Gastroesophageal sphincter (tissue), 4 donors: ENCODE data around the gene SMARCB1. TPM values are rescaled to one million over a fixed set of nuclear protein-coding genes. Genes with fewer than 3 reads are reported as not detected.

Source experiments
- ATAC-seq: fragments of 150-250 bp; one replicate; pipeline ENCODE4 v1.9.1; 2016; ENCODE audit warnings: mild to moderate bottlenecking, moderate library complexity
- H3K27ac ChIP-seq, 4 donors: fragments of 200-600 bp; sonication (generic) in 3 of 4; 1 replicate in 3 of 4; 2 replicates in 1 of 4; pipeline ENCODE4 v1.5.1; 2016 to 2019
- H3K27me3 ChIP-seq: fragments of 200-600 bp; sonication (generic); one replicate; pipeline ENCODE4 v1.5.1; 2019
- H3K36me3 ChIP-seq, 2 donors: fragments of 200-600 bp; sonication (generic); one replicate each; pipeline ENCODE4 v1.5.1; 2019; ENCODE audit warnings: control low read depth in 1 of 2
- H3K4me1 ChIP-seq, 3 donors: fragments of 200-600 bp; sonication (generic); 1 replicate in 2 of 3; 2 replicates in 1 of 3; pipeline ENCODE4 v1.5.1; 2016 to 2019; ENCODE audit warnings: control low read depth in 2 of 3
- H3K4me3 ChIP-seq, 2 donors: fragments of 200-600 bp; sonication (generic); one replicate each; pipeline ENCODE4 v1.5.1; 2019; ENCODE audit warnings: mild to moderate bottlenecking in 1 of 2, moderate library complexity in 1 of 2
- H3K9me3 ChIP-seq, 3 donors: fragments of 200-600 bp; sonication (generic); one replicate each; pipeline ENCODE4 v1.5.1; 2017 to 2019; ENCODE audit warnings: control low read depth in 2 of 3
- CTCF ChIP-seq, 4 experiments: fragments of 200-600 bp in 2 of 4; fragments of 450-650 bp in 2 of 4; sonication (generic) in 1 of 4; IDR thresholded peaks; one replicate each; pipeline ENCODE4 v1.5.1; 2017 to 2019; ENCODE audit warnings: antibody characterized with exemption in 4 of 4, mild to moderate bottlenecking in 2 of 4, moderate library complexity in 2 of 4
- EP300 ChIP-seq: sonication (generic); formaldehyde crosslinking; IDR thresholded peaks from one replicate; pipeline ENCODE4 v1.6.1; 2017; ENCODE audit warnings: antibody characterized with exemption, mild to moderate bottlenecking
- POLR2A ChIP-seq, 2 donors: fragments of 450-650 bp; IDR thresholded peaks; one replicate each; pipeline ENCODE4 v1.6.1; 2017; ENCODE audit warnings: antibody characterized with exemption in 2 of 2, mild to moderate bottlenecking in 2 of 2, moderate library complexity in 1 of 2
- POLR2AphosphoS5 ChIP-seq: sonication (generic); formaldehyde crosslinking; IDR thresholded peaks from one replicate; pipeline ENCODE4 v1.6.1; 2017; ENCODE audit warnings: antibody characterized with exemption
- WGBS, 2 donors: methylation state at CpG; one replicate each; pipeline ENCODE4 v1.1.5; 2018; ENCODE audit warnings: low coverage in 1 of 2; 5-methylcytosine and 5-hydroxymethylcytosine counted together
- total RNA-seq, 4 donors: library from RNA; depleted of rRNA; stranded (reverse); fragments of >200 nt; gene quantifications; one replicate each; pipeline ENCODE4 v1.1.0, GENCODE V29; 2016

The SMARCB1 gene
- total RNA-seq, 4 donors from 2014 or later, result 27.9 to 58.8 (median 32.7) TPM

- H3K9me3 ChIP-seq, result no peaks in the 10 kb centered on the region
- no peak overlapping the region for H3K4me3 ChIP-seq
- ATAC-seq, result no peak
- no peak overlapping the region for H3K27ac ChIP-seq
- WGBS, 2 donors, result 75% methylated on average over 4 of the region's 6 CpGs; no CpG with 5 or more reads in 1 of the 2 donors
- TF ChIP-seq EP300, result no peak
- no peak for TF ChIP-seq POLR2AphosphoS5
- TF ChIP-seq CTCF (IDR thresholded peaks at IDR 0.05), result no peak
- no peak for TF ChIP-seq POLR2A (IDR thresholded peaks at IDR 0.05)
- H3K4me1 ChIP-seq, result no peaks in the 10 kb centered on the region
- H3K36me3 ChIP-seq, result peaks cover 0 to 99% of the 10 kb centered on the region in 2 donors
- H3K27me3 ChIP-seq, result no peaks in the 10 kb centered on the region
Observed at GRCh38 chr22:23822101-23822671, 35.4 kb downstream of the SMARCB1 start.

DNA sequence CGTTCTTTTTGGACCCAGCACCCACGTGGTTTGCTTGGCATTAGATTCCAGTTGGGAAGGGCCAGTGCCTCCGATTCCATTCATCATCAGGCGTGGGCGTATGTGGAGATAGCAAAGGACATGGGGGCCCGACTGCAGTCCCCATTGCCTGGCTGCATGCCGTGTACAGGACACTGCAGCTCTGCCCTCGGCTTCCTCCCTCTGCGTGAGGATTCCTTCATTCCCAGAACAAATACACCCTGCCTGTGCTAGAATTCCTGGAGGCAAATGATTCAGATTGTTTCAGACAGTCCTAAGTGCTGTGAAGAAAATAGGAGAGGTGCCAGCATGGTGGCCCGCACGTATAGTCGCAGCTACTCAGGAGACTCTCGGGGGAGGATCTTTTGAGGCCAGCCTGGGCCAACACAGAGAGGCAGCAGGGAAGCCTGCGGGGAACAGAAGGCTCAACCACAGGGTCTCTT, 36.6 kb downstream of the SMARCB1 start:
- Histone ChIP-seq H3K4me3 (no peak overlapping the region), H3K4me1 (no peaks in the 10 kb centered on the region), H3K27me3 (no peaks in the 10 kb centered on the region), H3K36me3 (peaks cover 0 to 99% of the 10 kb centered on the region in 2 donors), H3K9me3 (no peaks in the 10 kb centered on the region), H3K27ac (no peak overlapping the region)
- WGBS, 2 donors, result 51 to 100% methylated on average over 1 to 8 of the region's 14 CpGs
- TF ChIP-seq POLR2A (IDR thresholded peaks at IDR 0.05) (no peak), POLR2AphosphoS5 (no peak), EP300 (no peak), CTCF (IDR thresholded peaks at IDR 0.05) (no peak)
- no peak for ATAC-seq

DNA sequence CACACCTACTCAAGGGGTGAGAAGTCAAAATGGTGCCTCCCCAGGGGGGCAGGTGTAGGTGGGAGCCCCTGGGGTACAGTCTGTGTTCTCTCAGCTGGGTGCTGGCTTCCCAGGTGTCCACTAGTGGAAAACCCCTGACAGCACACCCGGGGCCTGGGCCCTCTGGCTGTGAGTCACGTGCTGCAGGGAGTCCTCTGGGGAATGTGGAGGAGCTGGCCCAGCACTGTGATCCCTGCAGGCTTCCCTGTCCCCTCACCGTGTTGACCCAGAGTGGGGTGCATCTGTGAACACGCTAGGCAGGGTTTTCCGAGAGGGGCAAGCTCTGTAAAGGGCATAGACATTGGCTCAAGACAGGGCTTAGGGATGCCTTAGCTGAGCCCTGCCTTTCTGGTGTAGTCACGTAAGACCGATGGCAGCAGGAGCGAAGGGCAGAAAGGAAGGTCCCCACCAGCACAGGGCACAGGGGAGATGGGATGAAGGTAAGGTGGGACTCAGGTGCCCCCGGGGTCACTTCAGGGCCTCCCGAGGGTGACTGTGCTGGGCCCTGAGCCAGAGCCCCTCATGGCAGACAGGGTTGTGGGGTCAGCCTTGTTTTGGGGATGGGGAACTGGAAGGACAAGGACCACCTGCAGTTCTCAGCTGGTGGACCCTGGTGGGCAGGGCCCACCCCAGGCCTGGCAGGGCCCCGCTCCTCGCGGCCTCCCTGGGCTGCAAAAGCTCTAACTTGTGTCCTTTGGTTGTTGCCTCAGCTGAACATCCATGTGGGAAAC, 37.9 kb downstream of the SMARCB1 start:
- Histone ChIP-seq H3K4me1 (no peaks in the 10 kb centered on the region), H3K27ac (no peak overlapping the region), H3K36me3 (peaks cover 0 to 99% of the 10 kb centered on the region in 2 donors), H3K27me3 (no peaks in the 10 kb centered on the region), H3K9me3 (no peaks in the 10 kb centered on the region), H3K4me3 (no peak overlapping the region)
- no peak for ATAC-seq
- TF ChIP-seq EP300 (no peak), POLR2A (IDR thresholded peaks at IDR 0.05) (no peak), POLR2AphosphoS5 (no peak), CTCF (IDR thresholded peaks at IDR 0.05) (no peak)
- WGBS, 2 donors, result 83% methylated on average over 2 of the region's 13 CpGs; no CpG with 5 or more reads in 1 of the 2 donors

DNA sequence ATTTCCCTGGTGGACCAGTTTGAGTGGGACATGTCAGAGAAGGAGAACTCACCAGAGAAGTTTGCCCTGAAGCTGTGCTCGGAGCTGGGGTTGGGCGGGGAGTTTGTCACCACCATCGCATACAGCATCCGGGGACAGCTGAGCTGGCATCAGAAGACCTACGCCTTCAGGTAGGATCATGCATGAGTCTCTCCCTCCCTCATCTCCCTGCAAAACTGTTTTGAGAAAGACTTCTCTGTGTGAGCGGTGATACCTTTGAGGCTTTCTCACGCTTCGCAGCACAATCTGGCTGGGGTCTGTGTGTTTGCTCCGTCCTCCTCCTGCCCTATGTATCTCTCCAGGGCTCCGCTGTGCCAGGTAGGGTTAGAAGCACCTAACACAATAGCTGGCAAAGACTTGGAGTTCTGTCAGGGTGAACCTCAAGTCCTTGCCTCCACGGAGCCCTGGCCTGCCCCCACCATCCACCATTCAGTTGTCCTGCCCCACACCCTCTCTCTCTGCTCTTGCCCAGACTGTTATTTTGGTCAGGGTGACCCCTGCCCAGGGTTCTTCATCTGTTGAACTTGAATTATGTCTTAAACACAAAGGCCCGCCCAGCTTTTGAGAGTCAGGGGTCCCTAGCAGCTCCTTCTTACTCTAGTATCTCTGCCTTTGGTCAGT, 38.6 kb downstream of the SMARCB1 start:
- no peak for TF ChIP-seq EP300
- no peak for TF ChIP-seq CTCF (IDR thresholded peaks at IDR 0.05)
- TF ChIP-seq POLR2A (IDR thresholded peaks at IDR 0.05), result no peak
- no peak for TF ChIP-seq POLR2AphosphoS5
- peaks cover 0 to 99% of the 10 kb centered on the region in 2 donors for H3K36me3 ChIP-seq
- no peak for ATAC-seq
- H3K4me1 ChIP-seq, result no peaks in the 10 kb centered on the region
- H3K9me3 ChIP-seq, result no peaks in the 10 kb centered on the region
- no peaks in the 10 kb centered on the region for H3K27me3 ChIP-seq
- WGBS, 2 donors, result 71 to 96% methylated on average over 2 to 5 of the region's 12 CpGs
- H3K27ac ChIP-seq, result no peak overlapping the region
- H3K4me3 ChIP-seq, result no peak overlapping the region
